Large intestine (tissue), 3 donors: ENCODE results near the gene ERI2. TPM values are rescaled to one million over a fixed set of nuclear protein-coding genes. Genes with fewer than 3 reads are reported as not detected.

Experiments
- DNase-seq, 2 donors: peaks; one replicate each; pipeline versions ENCODE4 v3.0.0 to v3.0.0-alpha.2; 2013
- H3K27ac ChIP-seq: one replicate; pipeline ENCODE4 v1.5.1; 2013; ENCODE audit warnings: low read length
- H3K27me3 ChIP-seq: 2 replicates; pipeline ENCODE4 v1.6.1; 2013; ENCODE audit warnings: low read length; ENCODE audit not compliant: control insufficient read depth, insufficient read depth
- H3K36me3 ChIP-seq: 2 replicates; pipeline ENCODE4 v1.6.1; 2013; ENCODE audit warnings: low read length; ENCODE audit not compliant: control insufficient read depth, insufficient read depth
- H3K4me1 ChIP-seq: one replicate; pipeline ENCODE4 v1.6.1; 2013; ENCODE audit warnings: low read length; ENCODE audit not compliant: control insufficient read depth, insufficient read depth
- H3K4me3 ChIP-seq: one replicate; pipeline ENCODE4 v1.5.1; 2013; ENCODE audit warnings: low read length
- H3K9me3 ChIP-seq: one replicate; pipeline ENCODE4 v1.6.1; 2013; ENCODE audit warnings: mild to moderate bottlenecking, low read depth, low read length, moderate library complexity; ENCODE audit not compliant: control insufficient read depth
- WGBS: methylation state at CpG from one replicate; pipeline ENCODE4 v1.1.5; 2013; ENCODE audit warnings: low lambda C conversion rate; ENCODE audit not compliant: insufficient coverage; 5-methylcytosine and 5-hydroxymethylcytosine counted together
- polyA plus RNA-seq: library from polyadenylated mRNA; unstranded; fragments of 120-200 nt; gene quantifications from one replicate; pipeline ENCODE4 v1.2.1, GENCODE V29; 2013

ERI2 gene
- polyA plus RNA-seq, 1 donor: 35.8 TPM

DNA sequence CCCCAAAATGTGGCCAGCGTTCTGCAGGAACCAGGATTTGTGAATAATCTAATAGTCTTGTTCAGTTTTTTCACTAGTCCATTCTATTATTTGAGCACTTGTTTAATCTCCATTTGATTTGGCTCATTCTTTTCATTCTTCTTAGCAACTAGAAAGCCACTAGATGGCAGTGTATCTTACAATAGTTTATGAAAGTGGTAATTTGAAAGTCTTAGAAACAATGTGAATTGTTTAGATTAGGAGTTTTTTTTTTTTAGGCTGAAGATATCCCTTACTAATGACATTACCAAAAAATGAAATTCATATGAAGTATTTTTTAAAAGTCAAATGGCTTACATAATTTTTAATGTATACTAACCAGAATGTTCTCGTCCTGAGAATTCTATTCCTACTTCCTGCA, 6.7 kb downstream of the ERI2 start:
- 85% methylated on average over 2 of the region's 2 CpGs for WGBS
- no peak for DNase-seq

DNA sequence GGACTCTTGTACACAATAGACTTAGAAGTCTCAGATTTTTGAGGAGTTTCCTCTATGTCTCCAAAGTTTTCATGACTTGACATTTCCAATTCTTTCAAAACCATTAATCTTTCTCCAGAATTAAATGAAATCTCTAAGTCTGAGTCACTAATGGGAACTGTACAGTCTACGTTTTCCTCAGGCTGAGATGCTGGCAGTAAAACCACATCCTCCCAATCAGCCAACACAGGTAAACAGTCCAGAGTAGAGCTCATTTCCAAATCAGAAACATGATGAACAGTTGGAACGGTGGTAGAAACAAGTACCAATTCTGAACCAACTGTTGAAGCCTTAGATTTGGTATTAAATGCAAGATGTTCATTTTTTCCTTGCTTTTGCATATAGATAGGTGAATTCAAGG, 7.9 kb downstream of the ERI2 start:
- peaks cover 21% of the 10 kb centered on the region for H3K36me3 ChIP-seq
- no peak overlapping the region for H3K27ac ChIP-seq
- no peaks in the 10 kb centered on the region for H3K4me1 ChIP-seq
- no peak overlapping the region for H3K4me3 ChIP-seq
- no peaks in the 10 kb centered on the region for H3K9me3 ChIP-seq
- no peaks in the 10 kb centered on the region for H3K27me3 ChIP-seq
- DNase-seq: no peak
- no CpG with 5 or more reads among the region's 2 CpGs for WGBS

More for the DNA sequence above, 6.7 kb downstream of the ERI2 start:
- peaks cover 21% of the 10 kb centered on the region for H3K36me3 ChIP-seq
- H3K27me3 ChIP-seq: no peaks in the 10 kb centered on the region
- H3K4me1 ChIP-seq: no peaks in the 10 kb centered on the region
- no peak overlapping the region for H3K4me3 ChIP-seq
- H3K27ac ChIP-seq: no peak overlapping the region
- H3K9me3 ChIP-seq: no peaks in the 10 kb centered on the region

- H3K9me3 ChIP-seq: no peaks in the 10 kb centered on the region
- H3K4me3 ChIP-seq: no peak overlapping the region
- no peaks in the 10 kb centered on the region for H3K27me3 ChIP-seq
- H3K27ac ChIP-seq: no peak overlapping the region
- WGBS: no CpG with 5 or more reads among the region's 5 CpGs
- no peak for DNase-seq
- peaks cover 3% of the 10 kb centered on the region for H3K36me3 ChIP-seq
- no peaks in the 10 kb centered on the region for H3K4me1 ChIP-seq
Observed at GRCh38 chr16:20791923-20792612, 14.2 kb downstream of the ERI2 start.

GRCh38 chr16:20789130-20789529, 17.1 kb downstream of the ERI2 start:
- Histone ChIP-seq H3K4me1 (no peaks in the 10 kb centered on the region), H3K9me3 (no peaks in the 10 kb centered on the region), H3K36me3 (no peaks in the 10 kb centered on the region), H3K4me3 (no peak overlapping the region), H3K27me3 (no peaks in the 10 kb centered on the region), H3K27ac (no peak overlapping the region)
- no peak for DNase-seq

GRCh38 chr16:20784204-20784603, 22.1 kb downstream of the ERI2 start:
- Histone ChIP-seq H3K9me3 (no peaks in the 10 kb centered on the region), H3K27ac (no peak overlapping the region), H3K4me1 (no peaks in the 10 kb centered on the region), H3K36me3 (peaks cover 3% of the 10 kb centered on the region), H3K4me3 (no peak overlapping the region), H3K27me3 (no peaks in the 10 kb centered on the region)
- no peak for DNase-seq

GRCh38 chr16:20782470-20782869, 23.8 kb downstream of the ERI2 start:
- Histone ChIP-seq H3K36me3 (peaks cover 5% of the 10 kb centered on the region), H3K4me3 (no peak overlapping the region), H3K27ac (no peak overlapping the region), H3K27me3 (no peaks in the 10 kb centered on the region), H3K4me1 (no peaks in the 10 kb centered on the region), H3K9me3 (no peaks in the 10 kb centered on the region)
- WGBS: no CpG with 5 or more reads among the region's 2 CpGs
- no peak for DNase-seq

- Histone ChIP-seq H3K27ac (no peak overlapping the region), H3K4me1 (no peaks in the 10 kb centered on the region), H3K36me3 (peaks cover 5% of the 10 kb centered on the region), H3K27me3 (no peaks in the 10 kb centered on the region), H3K9me3 (no peaks in the 10 kb centered on the region), H3K4me3 (no peak overlapping the region)
- DNase-seq: no peak
- 60% methylated on average over 1 of the region's 1 CpG for WGBS
Observed at GRCh38 chr16:20781697-20782096, 24.6 kb downstream of the ERI2 start.

GRCh38 chr16:20774703-20775362, 31.4 kb downstream of the ERI2 start:
- Histone ChIP-seq H3K4me3 (no peak overlapping the region), H3K27me3 (no peaks in the 10 kb centered on the region), H3K36me3 (peaks cover 2% of the 10 kb centered on the region), H3K4me1 (no peaks in the 10 kb centered on the region), H3K9me3 (no peaks in the 10 kb centered on the region), H3K27ac (no peak overlapping the region)
- peak; percentile 42 to 45 for DNase-seq
- no CpG with 5 or more reads among the region's 7 CpGs for WGBS

GRCh38 chr16:20773679-20774078, 32.6 kb downstream of the ERI2 start:
- Histone ChIP-seq H3K36me3 (peaks cover 2% of the 10 kb centered on the region), H3K9me3 (no peaks in the 10 kb centered on the region), H3K4me3 (no peak overlapping the region), H3K27me3 (no peaks in the 10 kb centered on the region), H3K27ac (no peak overlapping the region), H3K4me1 (no peaks in the 10 kb centered on the region)
- no peak for DNase-seq
- WGBS: 80% methylated on average over 2 of the region's 3 CpGs

GRCh38 chr16:20768818-20769217, 37.5 kb downstream of the ERI2 start:
- H3K4me1 ChIP-seq: peaks cover 10% of the 10 kb centered on the region
- no peaks in the 10 kb centered on the region for H3K36me3 ChIP-seq
- no peaks in the 10 kb centered on the region for H3K27me3 ChIP-seq
- H3K4me3 ChIP-seq: no peak overlapping the region
- DNase-seq: no peak
- no peaks in the 10 kb centered on the region for H3K9me3 ChIP-seq
- no peak overlapping the region for H3K27ac ChIP-seq
- WGBS: no CpG with 5 or more reads among the region's 1 CpG

DNA sequence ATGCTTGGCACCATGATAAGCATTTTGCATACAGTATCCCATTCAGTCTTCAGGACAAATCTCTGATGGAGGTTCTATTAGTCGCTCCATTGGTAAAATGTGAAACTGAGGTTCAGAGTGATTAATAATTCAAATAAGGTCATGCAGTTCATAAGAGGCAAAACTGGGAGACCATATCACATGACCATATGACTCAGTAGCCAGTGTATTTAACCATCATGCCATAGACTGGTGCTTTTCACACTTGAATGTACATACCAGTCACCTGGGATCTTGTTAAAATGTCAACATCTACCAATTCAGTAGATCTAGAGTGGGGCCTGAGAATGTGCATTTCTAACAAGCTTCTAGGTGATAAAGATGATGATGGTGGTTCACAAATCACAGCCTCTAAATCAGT, 38.2 kb downstream of the ERI2 start:
- no peaks in the 10 kb centered on the region for H3K27me3 ChIP-seq

More for the DNA sequence above, 38.2 kb downstream of the ERI2 start:
- Histone ChIP-seq H3K4me3 (no peak overlapping the region), H3K9me3 (no peaks in the 10 kb centered on the region), H3K4me1 (peaks cover 13% of the 10 kb centered on the region), H3K36me3 (no peaks in the 10 kb centered on the region), H3K27ac (no peak overlapping the region)
- WGBS: no CpG with 5 or more reads among the region's 1 CpG
- no peak for DNase-seq
